Trophoblast cell (in vitro differentiated cells and primary cell): ENCODE results near the gene CACNA2D1.
"Not testable (repeated sequence)": the region's sequence is repeated elsewhere in the genome, so short reads cannot be mapped to it uniquely, and the experiment has no call there.

Source experiments
- DNase-seq, 2 donors: peaks; one replicate each; pipeline ENCODE4 v3.0.0-alpha.2; 2016
- H2AFZ ChIP-seq: 2 replicates; pipeline ENCODE4 v1.6.1; 2013; ENCODE audit warnings: low read length, moderate library complexity, mild to moderate bottlenecking; ENCODE audit not compliant: insufficient read depth, poor library complexity
- H2AK5ac ChIP-seq: 2 replicates; pipeline ENCODE4 v1.6.1; 2013; ENCODE audit warnings: mild to moderate bottlenecking, low read length
- H2BK120ac ChIP-seq: 2 replicates; pipeline ENCODE4 v1.6.1; 2013; ENCODE audit warnings: low read length, mild to moderate bottlenecking, moderate library complexity; ENCODE audit not compliant: insufficient read depth, poor library complexity
- H2BK12ac ChIP-seq: 2 replicates; pipeline ENCODE4 v1.6.1; 2013; ENCODE audit warnings: mild to moderate bottlenecking, low read length, moderate library complexity
- H2BK5ac ChIP-seq: 2 replicates; pipeline ENCODE4 v1.6.1; 2013; ENCODE audit warnings: low read length, low read depth, moderate library complexity, mild to moderate bottlenecking; ENCODE audit not compliant: poor library complexity
- H3K14ac ChIP-seq: 2 replicates; pipeline ENCODE4 v1.6.1; 2013; ENCODE audit warnings: mild to moderate bottlenecking, low read length
- H3K18ac ChIP-seq: 2 replicates; pipeline ENCODE4 v1.6.1; 2013; ENCODE audit warnings: mild to moderate bottlenecking, low read length
- H3K23ac ChIP-seq: 2 replicates; pipeline ENCODE4 v1.6.1; 2013; ENCODE audit warnings: low read length
- H3K27ac ChIP-seq: 2 replicates; pipeline ENCODE4 v1.5.1; 2013; ENCODE audit warnings: low read depth, mild to moderate bottlenecking, inconsistent platforms, low read length, moderate library complexity
- H3K27me3 ChIP-seq: 2 replicates; pipeline ENCODE4 v1.6.1; 2013; ENCODE audit warnings: inconsistent platforms, mild to moderate bottlenecking, low read length, moderate library complexity; ENCODE audit not compliant: insufficient read depth
- H3K36me3 ChIP-seq, 2 experiments: 1 replicate in 1 of 2; 2 replicates in 1 of 2; pipeline ENCODE4 v1.6.1; 2013; ENCODE audit warnings: low read length in 2 of 2, mild to moderate bottlenecking in 2 of 2, moderate library complexity in 1 of 2; ENCODE audit not compliant: insufficient read depth in 2 of 2, control insufficient read depth in 1 of 2
- H3K4ac ChIP-seq: 2 replicates; pipeline ENCODE4 v1.6.1; 2013; ENCODE audit warnings: low read depth, mild to moderate bottlenecking, low read length, moderate library complexity
- H3K4me1 ChIP-seq, 2 experiments: 1 replicate in 1 of 2; 2 replicates in 1 of 2; pipeline ENCODE4 v1.6.1; 2013; ENCODE audit warnings: low read length in 2 of 2, mild to moderate bottlenecking in 2 of 2, moderate library complexity in 1 of 2; ENCODE audit not compliant: insufficient read depth in 2 of 2, control insufficient read depth in 1 of 2
- H3K4me2 ChIP-seq: 2 replicates; pipeline ENCODE4 v1.6.1; 2013; ENCODE audit warnings: inconsistent platforms, mild to moderate bottlenecking, low read length, moderate library complexity
- H3K4me3 ChIP-seq: 2 replicates; pipeline ENCODE4 v1.5.1; 2013; ENCODE audit warnings: mild to moderate bottlenecking, low read depth, low read length, inconsistent platforms
- H3K79me1 ChIP-seq: one replicate; pipeline ENCODE4 v1.6.1; 2013; ENCODE audit warnings: low read length
- H3K79me2 ChIP-seq: 2 replicates; pipeline ENCODE4 v1.6.1; 2013; ENCODE audit warnings: low read length, mild to moderate bottlenecking; ENCODE audit not compliant: control insufficient read depth, insufficient read depth, poor library complexity
- H3K9ac ChIP-seq: 2 replicates; pipeline ENCODE4 v1.6.1; 2013; ENCODE audit warnings: mild to moderate bottlenecking, low read length
- H3K9me3 ChIP-seq: 2 replicates; pipeline ENCODE4 v1.6.1; 2013; ENCODE audit warnings: low read depth, mild to moderate bottlenecking, control low read depth, inconsistent platforms, low read length; ENCODE audit not compliant: insufficient read depth
- H4K12ac ChIP-seq: 2 replicates; pipeline ENCODE4 v1.6.1; 2013; ENCODE audit warnings: low read depth, mild to moderate bottlenecking, low read length, moderate library complexity
- H4K8ac ChIP-seq: 2 replicates; pipeline ENCODE4 v1.6.1; 2013; ENCODE audit warnings: low read depth, mild to moderate bottlenecking, low read length, moderate library complexity
- H4K91ac ChIP-seq: one replicate; pipeline ENCODE4 v1.6.1; 2013; ENCODE audit warnings: low read depth, mild to moderate bottlenecking, low read length, moderate library complexity
- WGBS: extraction: QIAGEN DNeasy Blood & Tissue Kit; methylation state at CpG from one replicate; pipeline ENCODE4 v1.1.7; 2013; ENCODE audit warnings: missing lambda C conversion rate; ENCODE audit not compliant: insufficient read length, insufficient coverage; ENCODE audit errors: extremely low coverage; 5-methylcytosine and 5-hydroxymethylcytosine counted together

CACNA2D1 gene

GRCh38 chr7:82142263-82142864, 301.2 kb downstream of the CACNA2D1 start:
- no peak overlapping the region for H3K4me3 ChIP-seq
- no peak overlapping the region for H2AFZ ChIP-seq
- H3K18ac ChIP-seq: no peak overlapping the region
- no peaks in the 10 kb centered on the region for H3K79me1 ChIP-seq
- H3K4me1 ChIP-seq: no peaks in the 10 kb centered on the region
- H2BK12ac ChIP-seq: no peak overlapping the region
- no peak overlapping the region for H3K14ac ChIP-seq
- H3K4ac ChIP-seq: no peak overlapping the region
- no peak overlapping the region for H3K9ac ChIP-seq
- H4K12ac ChIP-seq: no peak overlapping the region
- no peak overlapping the region for H3K4me2 ChIP-seq
- H2BK120ac ChIP-seq: no peak overlapping the region
- no peak overlapping the region for H3K23ac ChIP-seq
- no peaks in the 10 kb centered on the region for H3K27me3 ChIP-seq
- no peaks in the 10 kb centered on the region for H3K36me3 ChIP-seq
- no peak overlapping the region for H2AK5ac ChIP-seq
- H3K9me3 ChIP-seq: no peaks in the 10 kb centered on the region
- no peak overlapping the region for H4K91ac ChIP-seq
- no peak overlapping the region for H2BK5ac ChIP-seq
- H3K79me2 ChIP-seq: no peaks in the 10 kb centered on the region
- no peak overlapping the region for H3K27ac ChIP-seq
- no peak overlapping the region for H4K8ac ChIP-seq
- no peak for DNase-seq

GRCh38 chr7:82141427-82141826, 302.1 kb downstream of the CACNA2D1 start:
- H3K79me2 ChIP-seq: no peaks in the 10 kb centered on the region
- no peaks in the 10 kb centered on the region for H3K4me1 ChIP-seq
- no peaks in the 10 kb centered on the region for H3K27me3 ChIP-seq
- no peak overlapping the region for H3K4ac ChIP-seq
- no peak overlapping the region for H4K12ac ChIP-seq
- no peak overlapping the region for H3K9ac ChIP-seq
- H3K14ac ChIP-seq: no peak overlapping the region
- H3K4me2 ChIP-seq: no peak overlapping the region
- no peak overlapping the region for H2AK5ac ChIP-seq
- no peak overlapping the region for H3K4me3 ChIP-seq
- H3K36me3 ChIP-seq: no peaks in the 10 kb centered on the region
- no peak overlapping the region for H2BK120ac ChIP-seq
- H3K79me1 ChIP-seq: no peaks in the 10 kb centered on the region
- H4K8ac ChIP-seq: no peak overlapping the region
- H3K23ac ChIP-seq: no peak overlapping the region
- no peak overlapping the region for H3K18ac ChIP-seq
- H4K91ac ChIP-seq: no peak overlapping the region
- H2BK5ac ChIP-seq: no peak overlapping the region
- H3K9me3 ChIP-seq: no peaks in the 10 kb centered on the region
- whole genome bisulfite sequencing: no CpG with 5 or more reads among the region's 7 CpGs
- no peak overlapping the region for H3K27ac ChIP-seq
- no peak overlapping the region for H2BK12ac ChIP-seq
- no peak overlapping the region for H2AFZ ChIP-seq
- DNase-seq: no peak

GRCh38 chr7:82140608-82141007, 303.0 kb downstream of the CACNA2D1 start:
- H3K14ac ChIP-seq, H4K91ac ChIP-seq, H3K23ac ChIP-seq, H3K4me3 ChIP-seq, H3K9me3 ChIP-seq, DNase-seq, H2BK120ac ChIP-seq, H3K4ac ChIP-seq, H4K8ac ChIP-seq, H4K12ac ChIP-seq, H2AK5ac ChIP-seq, H3K4me1 ChIP-seq, H3K79me2 ChIP-seq, H3K27ac ChIP-seq, H2AFZ ChIP-seq, H3K9ac ChIP-seq, H2BK5ac ChIP-seq, H2BK12ac ChIP-seq, H3K4me2 ChIP-seq, H3K36me3 ChIP-seq, H3K27me3 ChIP-seq, H3K18ac ChIP-seq, H3K79me1 ChIP-seq: not testable (repeated sequence)
- WGBS: no CpG with 5 or more reads among the region's 14 CpGs

GRCh38 chr7:82131215-82131614, 312.4 kb downstream of the CACNA2D1 start:
- Histone ChIP-seq H3K23ac (no peak overlapping the region), H4K12ac (no peak overlapping the region), H3K9ac (no peak overlapping the region), H3K27ac (no peak overlapping the region), H3K36me3 (no peaks in the 10 kb centered on the region), H2AFZ (no peak overlapping the region), H3K4me2 (no peak overlapping the region), H3K4me3 (no peak overlapping the region), H2AK5ac (no peak overlapping the region), H3K9me3 (no peaks in the 10 kb centered on the region), H3K27me3 (no peaks in the 10 kb centered on the region), H3K4me1 (no peaks in the 10 kb centered on the region), H2BK120ac (no peak overlapping the region), H3K14ac (no peak overlapping the region), H3K4ac (no peak overlapping the region), H2BK12ac (no peak overlapping the region), H2BK5ac (no peak overlapping the region), H3K79me2 (no peaks in the 10 kb centered on the region), H3K18ac (no peak overlapping the region), H3K79me1 (no peaks in the 10 kb centered on the region), H4K8ac (no peak overlapping the region), H4K91ac (no peak overlapping the region)
- DNase-seq: no peak
- no CpG with 5 or more reads among the region's 2 CpGs for WGBS
